OCI-LY7 (cell line): ENCODE results near the gene RMND5A.

Experiments used
- EZH2phosphoT487 ChIP-seq: fragments of 200-600 bp; sonication (generic); IDR thresholded peaks from 2 replicates; pipeline ENCODE4 v1.6.1; 2018; ENCODE audit warnings: low read depth, borderline replicate concordance, mild to moderate bottlenecking, mixed run types, antibody characterized with exemption, low read length, moderate library complexity, mixed read lengths
- TF ChIP-seq, protein P1 (sequence below): fragments of 200-600 bp; sonication (generic); conservative IDR thresholded peaks from 2 replicates; pipeline ENCODE4 v1.5.1; 2014; ENCODE audit warnings: mild to moderate bottlenecking, antibody characterized with exemption, low read length, moderate library complexity, mixed read lengths

DNA sequence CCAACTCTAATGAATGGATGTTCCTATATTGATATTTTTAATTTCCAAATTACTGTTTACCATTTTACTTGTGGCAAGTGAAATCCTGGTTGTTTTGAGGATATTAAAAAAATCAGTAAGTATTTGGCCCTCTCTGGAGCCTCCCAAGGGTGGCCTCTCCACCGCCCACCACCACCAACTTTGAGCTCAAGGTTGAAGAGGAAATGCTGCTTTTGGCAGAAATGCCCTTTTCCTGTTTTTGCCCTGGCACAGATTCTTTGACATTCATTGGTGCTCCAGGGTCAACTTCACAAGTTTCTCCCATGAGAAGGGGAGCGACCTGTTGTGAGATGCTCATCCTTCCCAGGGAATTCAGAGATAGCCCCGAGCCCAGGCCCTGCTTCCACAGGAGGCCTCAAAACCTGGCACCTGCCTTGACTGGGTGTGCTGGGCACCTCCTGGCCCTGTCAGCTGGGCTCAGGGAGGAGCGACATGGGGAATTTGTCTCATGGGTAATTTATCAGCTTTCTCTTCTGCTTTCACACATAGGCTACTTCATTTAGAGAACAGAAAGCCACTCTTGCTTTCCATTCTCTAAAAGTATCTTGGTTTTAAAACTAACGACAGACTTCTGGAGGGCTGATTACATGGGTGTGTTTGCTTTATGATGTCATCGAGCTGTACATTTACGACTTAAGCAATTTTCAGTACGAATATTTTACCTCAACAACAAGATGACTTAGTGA lies 63.7 kb downstream of the RMND5A start:
- TF ChIP-seq, protein P1, sequence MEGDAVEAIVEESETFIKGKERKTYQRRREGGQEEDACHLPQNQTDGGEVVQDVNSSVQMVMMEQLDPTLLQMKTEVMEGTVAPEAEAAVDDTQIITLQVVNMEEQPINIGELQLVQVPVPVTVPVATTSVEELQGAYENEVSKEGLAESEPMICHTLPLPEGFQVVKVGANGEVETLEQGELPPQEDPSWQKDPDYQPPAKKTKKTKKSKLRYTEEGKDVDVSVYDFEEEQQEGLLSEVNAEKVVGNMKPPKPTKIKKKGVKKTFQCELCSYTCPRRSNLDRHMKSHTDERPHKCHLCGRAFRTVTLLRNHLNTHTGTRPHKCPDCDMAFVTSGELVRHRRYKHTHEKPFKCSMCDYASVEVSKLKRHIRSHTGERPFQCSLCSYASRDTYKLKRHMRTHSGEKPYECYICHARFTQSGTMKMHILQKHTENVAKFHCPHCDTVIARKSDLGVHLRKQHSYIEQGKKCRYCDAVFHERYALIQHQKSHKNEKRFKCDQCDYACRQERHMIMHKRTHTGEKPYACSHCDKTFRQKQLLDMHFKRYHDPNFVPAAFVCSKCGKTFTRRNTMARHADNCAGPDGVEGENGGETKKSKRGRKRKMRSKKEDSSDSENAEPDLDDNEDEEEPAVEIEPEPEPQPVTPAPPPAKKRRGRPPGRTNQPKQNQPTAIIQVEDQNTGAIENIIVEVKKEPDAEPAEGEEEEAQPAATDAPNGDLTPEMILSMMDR = no peak
- TF ChIP-seq EZH2phosphoT487 = no peak
